ENCODE results near the gene RNF223.

GRCh38 chr1:1062348-1063163 is 11.6 kb downstream of the RNF223 start:
- TF ChIP-seq CTCF (IDR thresholded peaks at IDR 0.05) (no peak), POLR2A (IDR thresholded peaks at IDR 0.05) (no peak), POLR2AphosphoS5 (IDR thresholded peaks at IDR 0.05) (no peak), EP300 (IDR thresholded peaks at IDR 0.05) (no peak)

All from stomach (tissue), 4 donors.